HCT116 (cell line): Measurements from ENCODE around the gene RHBDF1.

Experiments
- CTCF ChIP-seq, 3 experiments: fragments of 200-600 bp in 1 of 3; sonication (generic) in 1 of 3; IDR thresholded peaks in 2 of 3; conservative IDR thresholded peaks in 1 of 3; 2 replicates each; pipeline ENCODE4 v1.5.1; 2012 to 2017; ENCODE audit warnings: low read depth in 2 of 3, low read length in 2 of 3, antibody characterized with exemption in 1 of 3, borderline replicate concordance in 1 of 3, control low read depth in 1 of 3, mild to moderate bottlenecking in 1 of 3, mixed read lengths in 1 of 3, mixed run types in 1 of 3, moderate library complexity in 1 of 3; ENCODE audit not compliant: insufficient read depth in 1 of 3
- EZH2 ChIP-seq: fragments of 200-600 bp; sonication (generic); IDR thresholded peaks from 2 replicates; pipeline ENCODE4 v1.6.1; 2017; ENCODE audit warnings: antibody characterized with exemption, mixed run types
- EZH2phosphoT487 ChIP-seq: fragments of 200-600 bp; IDR thresholded peaks from 2 replicates; pipeline ENCODE4 v1.6.1; 2018; ENCODE audit warnings: antibody characterized with exemption, borderline replicate concordance
- POLR2A ChIP-seq: IDR thresholded peaks from 2 replicates; pipeline ENCODE4 v1.7.0; 2011; ENCODE audit warnings: borderline replicate concordance; ENCODE audit not compliant: insufficient read depth, insufficient read length; ENCODE audit errors: extremely low read depth
- POLR2AphosphoS5 ChIP-seq: IDR thresholded peaks from 2 replicates; pipeline ENCODE4 v1.6.1; 2011; ENCODE audit warnings: mild to moderate bottlenecking, low read depth, low read length, moderate library complexity
- RAD21 ChIP-seq: IDR thresholded peaks from 2 replicates; pipeline ENCODE4 v1.6.1; 2012; ENCODE audit warnings: low read depth, mild to moderate bottlenecking
- SIN3A ChIP-seq: IDR thresholded peaks from 2 replicates; pipeline ENCODE4 v1.6.1; 2012; ENCODE audit warnings: low read depth
- SP1 ChIP-seq: IDR thresholded peaks from 2 replicates; pipeline ENCODE4 v1.6.1; 2012; ENCODE audit warnings: low read depth
- TCF7L2 ChIP-seq: IDR thresholded peaks from 2 replicates; pipeline ENCODE4 v1.7.0; 2011; ENCODE audit warnings: borderline replicate concordance, inconsistent platforms; ENCODE audit not compliant: insufficient read depth, insufficient read length; ENCODE audit errors: extremely low read depth
- ZBTB33 ChIP-seq: IDR thresholded peaks from 2 replicates; pipeline ENCODE4 v1.6.1; 2011; ENCODE audit warnings: mild to moderate bottlenecking, low read length, moderate library complexity; ENCODE audit not compliant: insufficient replicate concordance; ENCODE audit errors: extremely low read depth
- ZNF274 ChIP-seq: fragments of 200-500 bp; sonication (Bioruptor generic); IDR thresholded peaks from 2 replicates; pipeline ENCODE4 v1.6.1; 2014; ENCODE audit warnings: mild to moderate bottlenecking, low read depth, low read length, inconsistent platforms

GRCh38 chr16:86483-86952 lies 14.1 kb upstream of the RHBDF1 start:
- TF ChIP-seq POLR2AphosphoS5 = no peak
- TF ChIP-seq CTCF (IDR thresholded peaks at IDR 0.05 in 2 of 3, conservative IDR thresholded peaks at IDR 0.05 in 1 of 3; ENCODE audit: borderline replicate concordance in 1 of 3, insufficient read depth in 1 of 3, low read depth in 2 of 3, low read length in 2 of 3) = no peak
- no peak for TF ChIP-seq TCF7L2
- TF ChIP-seq ZBTB33 = no peak
- no peak for TF ChIP-seq SIN3A
- TF ChIP-seq EZH2phosphoT487 = no peak
- no peak for TF ChIP-seq RAD21
- TF ChIP-seq ZNF274 = no peak
- TF ChIP-seq POLR2A = no peak
- no peak for TF ChIP-seq EZH2
- TF ChIP-seq SP1 = no peak
